ENCODE measurements around the gene ZC3H18. TPM values are rescaled to one million over a fixed set of nuclear protein-coding genes. Genes with fewer than 3 reads are reported as not detected.

ZC3H18 gene
- total RNA-seq (2013; cell fraction: nucleolus; rRNA removed), result 32.5 and 33.9 TPM in 2 replicates
- total RNA-seq (2014; rRNA removed), result 8.6 and 12.5 TPM in 2 replicates
- total RNA-seq (2014; rRNA removed; fragmentation: Illumina TruSeq; extraction: Trizol), result 14.9 and 15.9 TPM in 2 replicates
- 50.4 and 58.3 TPM in 2 replicates for total RNA-seq (2021)
- polyA plus RNA-seq (2011; ENCODE audit: low read depth), result 11.2 TPM
- polyA plus RNA-seq (2011; rRNA removed), result 5.5 and 8.5 TPM in 2 replicates
- polyA plus RNA-seq (2011; cell fraction: cytosol; rRNA removed), result 10.5 and 12.9 TPM in 2 replicates
- 33.8 and 48.9 TPM in 2 replicates for polyA plus RNA-seq (2011; cell fraction: nucleus; rRNA removed)
- 24.7 and 25.2 TPM in 2 replicates for polyA plus RNA-seq (2012)
- polyA plus RNA-seq (2014; fragmentation: Illumina TruSeq; extraction: Trizol), result 14.7 and 29.0 TPM in 2 replicates
- 1 to 10 TPM; 1.0 to 3.2 TPM for polyA plus RNA-seq (2014; fragmentation: Nextera tagmentation; extraction: Ambion mirVana)
- polyA plus RNA-seq (2014; rRNA removed), result 29.1 and 37.5 TPM in 2 replicates
- 10 to 100 TPM; 54.1 to 57.0 TPM for polyA plus RNA-seq (2016; fragmentation: Nextera tagmentation; extraction: Ambion mirVana)
- 4.7 and 7.5 TPM in 2 replicates for polyA minus RNA-seq (2011; rRNA and poly(A)+ RNA removed)
- 7.5 and 8.8 TPM in 2 replicates for polyA minus RNA-seq (2011; cell fraction: cytosol; rRNA and poly(A)+ RNA removed)
- polyA minus RNA-seq (2011; cell fraction: nucleus; rRNA and poly(A)+ RNA removed), result 8.5 and 16.6 TPM in 2 replicates
- Bru-seq, nascent RNA, result percentile 76 among the genes with signal in this experiment
- BruChase-seq, experiment 1, labeled RNA remaining after a 6-hour chase, result percentile 78 among the genes with signal in this experiment
- BruChase-seq, experiment 2, labeled RNA remaining after a 2-hour chase, result percentile 78 among the genes with signal in this experiment
- long read RNA-seq, experiment 1, partial matches to known transcripts, result 7 of 16 reads
- long read RNA-seq, experiment 1, other reads (novel, unspliced or antisense), result 2 of 16 reads
- long read RNA-seq, experiment 2, partial matches to known transcripts, result 4 of 4 reads
- long read RNA-seq, experiment 2, other reads (novel, unspliced or antisense), result 0 of 4 reads

DNA sequence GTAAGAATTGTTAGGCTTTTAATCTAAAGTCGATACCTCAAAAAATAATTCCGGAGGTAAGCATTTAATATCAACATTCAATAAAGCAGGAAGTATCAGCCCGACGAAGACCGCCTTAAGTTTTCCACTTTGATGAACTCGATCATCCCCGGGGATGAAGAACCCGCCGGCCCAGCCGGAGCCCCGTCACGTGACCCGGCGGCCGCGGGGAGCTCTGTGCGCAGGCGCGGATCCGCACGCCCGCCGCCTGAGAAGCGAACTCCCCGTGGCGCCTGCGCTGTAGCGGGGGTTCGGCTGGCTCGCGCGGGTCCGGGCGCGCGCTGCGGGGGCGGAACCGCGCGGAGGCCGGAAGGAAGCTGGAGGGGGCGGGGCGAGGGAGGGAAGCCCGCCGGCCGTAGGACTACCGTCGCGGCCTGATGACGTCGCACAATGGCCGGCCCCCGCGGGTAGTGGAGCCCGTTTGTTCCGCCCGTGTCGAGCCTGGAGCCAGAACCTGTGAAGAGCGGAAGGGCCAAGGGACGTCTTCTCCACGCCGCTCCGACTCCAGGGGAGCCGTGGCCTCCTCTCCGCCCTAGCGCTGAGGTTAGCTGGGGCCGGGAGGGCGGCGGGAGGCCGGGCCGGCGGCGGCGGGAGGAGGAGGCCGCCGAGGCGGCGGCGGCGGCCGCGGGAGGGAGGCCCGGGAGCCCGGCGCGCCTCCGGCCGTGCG lies at the start of gene ZC3H18:
ZC3H18 (plus strand) TSS at position 419 of the 706 bp plus-strand sequence. CDS start 6,721 bp downstream, outside the sequence.
- peak; percentile 94 for FAIRE-seq
- ChIA-PET CTCF (interaction anchor here (0.6 to 2.1 kb wide), 8 partner anchors 8 to 646 kb away, joined by 3 to 7 read pairs (median 4); no protein-coding TSS in a partner anchor), SMC1A (ENCODE audit: uncharacterized antibody, unreplicated experiment) (interaction anchor here (1.1 to 2.0 kb wide), 4 partner anchors 21 to 34 kb away, joined by 3 to 5 read pairs (median 4); no protein-coding TSS in a partner anchor), POLR2A (interaction anchor here (0.5 to 2.4 kb wide), 8 partner anchors 20 to 1087 kb away, joined by 3 to 9 read pairs (median 4); partner anchors contain the start of gene BANP), RAD21 (ENCODE audit: unreplicated experiment) (interaction anchor here (0.7 to 1.4 kb wide), 8 partner anchors 21 to 118 kb away, joined by 3 to 6 read pairs (median 4); no protein-coding TSS in a partner anchor)
- peak within 1 kb of the TSS; percentile 90 for H3K4me2 ChIP-seq (ENCODE audit: control insufficient read depth, insufficient read depth)
- H3K27ac ChIP-seq (ENCODE audit: control insufficient read depth, insufficient read depth), result peak within 1 kb of the TSS; percentile 60
- intact Hi-C loops (cut with micrococcal nuclease; ENCODE audit: unreplicated experiment), result no loop called here
- peak within 1 kb of the TSS; percentile 85 for H2AFZ ChIP-seq (ENCODE audit: control insufficient read depth, low read depth, low read length)
- 1% methylated on average over 71 of the region's 90 CpGs for WGBS (ENCODE audit: insufficient coverage, insufficient replicate concordance, low lambda C conversion rate, missing lambda C conversion rate)
- no TSS peak for BruUV-seq (replicated peaks)
- peak; percentile 91 for ATAC-seq
- no peaks in the 10 kb centered on the region for H3K9me3 ChIP-seq (replicated peaks; ENCODE audit: control insufficient read depth, insufficient read depth, low read length)
- peaks cover 0 to 1% of the 10 kb centered on the region in 2 experiments; a peak in 2 of 4 replicates for H3K36me3 ChIP-seq (ENCODE audit: control insufficient read depth in 2 of 2, insufficient read depth in 2 of 2, low read length in 1 of 2)
- peak within 1 kb of the TSS; percentile 98 for H3K4me3 ChIP-seq
- H3K4me1 ChIP-seq (ENCODE audit: control insufficient read depth, insufficient read depth, low read length), result peaks cover 5% of the 10 kb centered on the region; the same call in 1 of the 2 replicates
- in situ Hi-C loops (cut with MboI), result loop anchor here (5.0 kb wide), 2 partner anchors 52 to 118 kb away; partner anchors contain the start of gene ZFPM1
- H3K79me2 ChIP-seq (ENCODE audit: control insufficient read depth, insufficient read depth, low read length), result peaks cover 31% of the 10 kb centered on the region
- no peaks in the 10 kb centered on the region; the same call in 1 of the 2 replicates for H4K20me1 ChIP-seq (ENCODE audit: control insufficient read depth, insufficient read depth)
- no peaks in the 10 kb centered on the region for H3K27me3 ChIP-seq (replicated peaks in 1 of 2; ENCODE audit: control insufficient read depth in 2 of 2, insufficient read depth in 2 of 2, low read length in 1 of 2)
- H3K9ac ChIP-seq (ENCODE audit: control insufficient read depth, insufficient read depth, low read length), result peak within 1 kb of the TSS; percentile 75
- DNase-seq (ENCODE audit: low read depth, low spot score), result peak; percentile 68
- TF ChIP-seq SKIL (IDR thresholded peaks at IDR 0.05; ENCODE audit: low read depth, poor library complexity, severe bottlenecking) (no peak), ZNF592 (IDR thresholded peaks at IDR 0.05) (no peak), RBBP5 (conservative IDR thresholded peaks at IDR 0.05) (no peak), MYC (IDR thresholded peaks at IDR 0.05; ENCODE audit: insufficient read depth, insufficient read length, insufficient replicate concordance, low read length, severe bottlenecking) (no peak), SIX5 (IDR thresholded peaks at IDR 0.05; ENCODE audit: low read depth, low read length, severe bottlenecking) (peak; percentile 43), CHD1 (IDR thresholded peaks at IDR 0.05; ENCODE audit: low read depth, low read length) (no peak), SREBF2 (IDR thresholded peaks at IDR 0.05; ENCODE audit: low read length) (no peak), HSF1 (IDR thresholded peaks at IDR 0.05; ENCODE audit: low read depth, low read length) (no peak)

All from GM12878 (cell line).